A549 (cell line): ENCODE data around the gene EGFL7. TPM values are rescaled to one million over a fixed set of nuclear protein-coding genes. Genes with fewer than 3 reads are reported as not detected.

Source experiments
- ATAC-seq, 2 experiments: fragments of 200-7000 bp in 1 of 2; fragments of >200 bp in 1 of 2; cut with Nextera tagmentation in 1 of 2; cut with Tn5 transposase in 1 of 2; 3 replicates each; pipeline versions ENCODE4 v1.8.0 to v1.9.1; 2018 to 2020; ENCODE audit warnings: mild to moderate bottlenecking in 1 of 2, moderate library complexity in 1 of 2
- CTCF ChIA-PET: fragments of 300-600 bp; sonication (Branson Sonifier 250); formaldehyde crosslinking; extraction: SDS; loops from one replicate; lab custom pipeline; 2021; ENCODE audit warnings: antibody characterized with exemption, inconsistent platforms; lab: Yijun Ruan, JAX
- POLR2A ChIA-PET: fragments of 350-600 bp; formaldehyde crosslinking; extraction: SDS; loops from one replicate; lab custom pipeline; 2021; ENCODE audit warnings: antibody characterized with exemption, inconsistent platforms; lab: Yijun Ruan, JAX
- DNase-seq, 2 experiments: peaks; one replicate each; pipeline versions ENCODE4 v3.0.0 to v3.0.0-alpha.2; 2011 to 2016; ENCODE audit warnings: low read depth in 1 of 2, low spot score in 1 of 2
- FAIRE-seq: peaks from 2 replicates; lab custom pipeline; 2011; peaks lifted over from hg19 to GRCh38; lab: Jason Lieb, UNC
- H3K27ac ChIP-seq, 2 experiments: fragments of >200 bp; sonication (Bioruptor Twin); formaldehyde crosslinking; 3 replicates each; pipeline ENCODE4 v1.5.1; 2016 to 2017
- H3K4me1 ChIP-seq: fragments of >200 bp; sonication (Bioruptor Twin); formaldehyde crosslinking; 3 replicates; pipeline ENCODE4 v1.6.1; 2016
- H3K4me2 ChIP-seq: fragments of >200 bp; sonication (Bioruptor Twin); formaldehyde crosslinking; 3 replicates; pipeline ENCODE4 v1.6.1; 2016
- H3K4me3 ChIP-seq: fragments of >200 bp; sonication (Bioruptor Twin); formaldehyde crosslinking; 3 replicates; pipeline ENCODE4 v1.5.1; 2016
- H3K9me3 ChIP-seq: fragments of >200 bp; sonication (Bioruptor Twin); formaldehyde crosslinking; 3 replicates; pipeline ENCODE4 v1.6.1; 2016
- CEBPB ChIP-seq, 2 experiments: fragments of >200 bp in 1 of 2; sonication (Bioruptor Twin) in 1 of 2; formaldehyde crosslinking in 1 of 2; IDR thresholded peaks; 2 replicates each; pipeline ENCODE4 v1.6.1; 2012 to 2016
- FOSB ChIP-seq: fragments of 250-450 bp; sonication (Bioruptor Pico); IDR thresholded peaks from 2 replicates; pipeline ENCODE4 v1.5.0; 2020; ENCODE audit warnings: mild to moderate bottlenecking, moderate library complexity
- FOSL2 ChIP-seq, 2 experiments: fragments of 450-650 bp in 1 of 2; fragments of >200 bp in 1 of 2; sonication (Bioruptor Twin) in 1 of 2; formaldehyde crosslinking; IDR thresholded peaks; 2 replicates each; pipeline versions ENCODE4 v1.5.0 to v1.6.1; 2016 to 2020; ENCODE audit warnings: mild to moderate bottlenecking in 1 of 2, moderate library complexity in 1 of 2
- HEYL ChIP-seq: fragments of 250-450 bp; sonication (Bioruptor Pico); IDR thresholded peaks from 2 replicates; pipeline ENCODE4 v1.8.0; 2021; ENCODE audit warnings: mild to moderate bottlenecking, moderate library complexity
- HOXB5 ChIP-seq: fragments of 250-450 bp; sonication (Bioruptor Pico); IDR thresholded peaks from 2 replicates; pipeline ENCODE4 v1.5.0; 2020; ENCODE audit warnings: mild to moderate bottlenecking, moderate library complexity
- KDM1A ChIP-seq: fragments of 200-600 bp; sonication (generic); IDR thresholded peaks from 2 replicates; pipeline ENCODE4 v1.6.1; 2016; ENCODE audit warnings: low read depth, mild to moderate bottlenecking
- MAFK ChIP-seq: fragments of 450-650 bp; IDR thresholded peaks from 2 replicates; pipeline ENCODE4 v1.6.1; 2014; ENCODE audit not compliant: partially characterized antibody
- MAZ ChIP-seq: fragments of 150-350 bp; IDR thresholded peaks from 2 replicates; pipeline ENCODE4 v1.6.1; 2014; ENCODE audit warnings: antibody characterized with exemption, low read depth, low read length, borderline replicate concordance
- NPAS2 ChIP-seq: fragments of 250-450 bp; sonication (Bioruptor Pico); IDR thresholded peaks from 2 replicates; pipeline ENCODE4 v1.8.0; 2022; ENCODE audit warnings: mild to moderate bottlenecking, moderate library complexity, borderline replicate concordance
- PHF8 ChIP-seq: fragments of 200-600 bp; sonication (generic); IDR thresholded peaks from 2 replicates; pipeline ENCODE4 v1.6.1; 2016; ENCODE audit warnings: low read depth, mild to moderate bottlenecking, antibody characterized with exemption, moderate library complexity, borderline replicate concordance
- RNF2 ChIP-seq: fragments of 200-600 bp; sonication (generic); IDR thresholded peaks from 2 replicates; pipeline ENCODE4 v1.6.1; 2016; ENCODE audit warnings: low read depth, mild to moderate bottlenecking, antibody characterized with exemption, moderate library complexity, borderline replicate concordance
- SMC3 ChIP-seq: fragments of >200 bp; sonication (Bioruptor Twin); formaldehyde crosslinking; IDR thresholded peaks from 3 replicates; pipeline ENCODE4 v1.6.1; 2018; ENCODE audit warnings: inconsistent platforms
- ZNF302 ChIP-seq: fragments of 250-450 bp; sonication (Bioruptor Pico); IDR thresholded peaks from 2 replicates; pipeline ENCODE4 v1.9.0; 2021; ENCODE audit warnings: inconsistent platforms, mild to moderate bottlenecking, moderate library complexity
- WGBS: methylation state at CpG from one replicate; pipeline ENCODE4 v1.1.6; 2017; ENCODE audit errors: missing lambda C conversion rate; 5-methylcytosine and 5-hydroxymethylcytosine counted together
- polyA plus RNA-seq, 4 experiments: library from polyadenylated mRNA; depleted of rRNA in 3 of 4; stranded (reverse); fragments of >200 nt; fragmentation: RNase III in 1 of 4; extraction: RNeasy Plus Mini Kit Qiagen cat#74134 plus additional on column Dnase treatment in 1 of 4; gene quantifications; 2 replicates in 3 of 4; 3 replicates in 1 of 4; pipeline ENCODE4 v1.2.3, GENCODE V29; 2011 to 2017
- TF ChIP-seq, protein P1 (sequence below): IDR thresholded peaks from 2 replicates; pipeline ENCODE4 v1.6.1; 2012
- TF ChIP-seq, protein P2 (sequence below): fragments of 200-600 bp; sonication (generic); IDR thresholded peaks from 2 replicates; pipeline ENCODE4 v1.6.1; 2016; ENCODE audit warnings: antibody characterized with exemption, mild to moderate bottlenecking, moderate library complexity
- TF ChIP-seq, protein P3 (sequence below): fragments of 150-350 bp; IDR thresholded peaks from 2 replicates; pipeline ENCODE4 v1.6.1; 2014; ENCODE audit warnings: low read depth, mild to moderate bottlenecking, low read length
- TF ChIP-seq, protein P4 (sequence below): fragments of 450-650 bp; IDR thresholded peaks from 2 replicates; pipeline ENCODE4 v1.6.1; 2014; ENCODE audit warnings: antibody characterized with exemption
- TF ChIP-seq, protein P5 (sequence below): fragments of >200 bp; sonication (Bioruptor Twin); formaldehyde crosslinking; IDR thresholded peaks from 3 replicates; pipeline ENCODE4 v1.5.1; 2016
- TF ChIP-seq, protein P6 (sequence below): fragments of 250-450 bp; sonication (Bioruptor Pico); IDR thresholded peaks from 2 replicates; pipeline ENCODE4 v1.5.0; 2021; ENCODE audit warnings: mild to moderate bottlenecking, moderate library complexity, borderline replicate concordance

The EGFL7 gene
- polyA plus RNA-seq, 2 of the 4 experiments (the other 2 are of a cell fraction) = 19.9 to 34.4 TPM

DNA sequence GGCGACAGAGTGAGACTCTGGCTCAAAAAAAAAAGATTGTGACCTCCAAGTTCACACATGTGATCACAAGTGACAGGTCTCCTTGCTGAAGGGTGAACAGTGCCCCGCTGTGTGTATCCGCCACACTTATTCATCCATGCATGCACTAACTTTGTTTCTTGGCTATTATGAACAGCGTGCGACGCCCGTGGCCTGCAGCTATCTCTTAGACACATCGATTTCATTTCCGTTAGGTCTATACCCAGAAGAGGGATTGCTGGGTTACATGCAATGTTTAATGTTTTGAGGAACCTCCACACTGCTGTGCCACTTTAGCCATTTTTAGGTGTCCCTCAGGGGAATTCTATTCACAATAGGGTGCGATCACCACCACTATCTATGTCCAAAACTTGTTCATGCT lies 12.1 kb upstream of the EGFL7 start:
- ATAC-seq (no peak), FAIRE-seq (no peak), DNase-seq (no peak)
- Histone ChIP-seq H3K9me3 (no peaks in the 10 kb centered on the region), H3K4me3 (no peak overlapping the region), H3K27ac (no peak overlapping the region), H3K4me2 (no peak overlapping the region), H3K4me1 (no peaks in the 10 kb centered on the region; the same call in 2 of the 3 replicates)
- 90% methylated on average over 10 of the region's 10 CpGs for WGBS
- POLR2A ChIA-PET = no interaction called here
- CTCF ChIA-PET = interaction anchor here (1.7 to 3.5 kb wide), 5 partner anchors 19 to 165 kb away, joined by 4 to 14 read pairs (median 9); no protein-coding TSS in a partner anchor
- TF ChIP-seq CEBPB (IDR thresholded peaks at IDR 0.05) (no peak), HEYL (CRISPR knock-in tag) (no peak), KDM1A (no peak), FOSL2 (IDR thresholded peaks at IDR 0.05) (no peak), FOSL2 (CRISPR knock-in tag; IDR thresholded peaks at IDR 0.05) (no peak), MAZ (no peak), RNF2 (no peak), SMC3 (no peak), NPAS2 (CRISPR knock-in tag) (no peak), FOSB (CRISPR knock-in tag) (no peak), PHF8 (no peak), ZNF302 (CRISPR knock-in tag) (no peak), MAFK (no peak), HOXB5 (CRISPR knock-in tag) (no peak)
- TF ChIP-seq, protein P1, sequence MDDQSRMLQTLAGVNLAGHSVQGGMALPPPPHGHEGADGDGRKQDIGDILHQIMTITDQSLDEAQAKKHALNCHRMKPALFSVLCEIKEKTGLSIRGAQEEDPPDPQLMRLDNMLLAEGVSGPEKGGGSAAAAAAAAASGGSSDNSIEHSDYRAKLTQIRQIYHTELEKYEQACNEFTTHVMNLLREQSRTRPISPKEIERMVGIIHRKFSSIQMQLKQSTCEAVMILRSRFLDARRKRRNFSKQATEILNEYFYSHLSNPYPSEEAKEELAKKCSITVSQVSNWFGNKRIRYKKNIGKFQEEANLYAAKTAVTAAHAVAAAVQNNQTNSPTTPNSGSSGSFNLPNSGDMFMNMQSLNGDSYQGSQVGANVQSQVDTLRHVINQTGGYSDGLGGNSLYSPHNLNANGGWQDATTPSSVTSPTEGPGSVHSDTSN = no peak
- TF ChIP-seq, protein P2, sequence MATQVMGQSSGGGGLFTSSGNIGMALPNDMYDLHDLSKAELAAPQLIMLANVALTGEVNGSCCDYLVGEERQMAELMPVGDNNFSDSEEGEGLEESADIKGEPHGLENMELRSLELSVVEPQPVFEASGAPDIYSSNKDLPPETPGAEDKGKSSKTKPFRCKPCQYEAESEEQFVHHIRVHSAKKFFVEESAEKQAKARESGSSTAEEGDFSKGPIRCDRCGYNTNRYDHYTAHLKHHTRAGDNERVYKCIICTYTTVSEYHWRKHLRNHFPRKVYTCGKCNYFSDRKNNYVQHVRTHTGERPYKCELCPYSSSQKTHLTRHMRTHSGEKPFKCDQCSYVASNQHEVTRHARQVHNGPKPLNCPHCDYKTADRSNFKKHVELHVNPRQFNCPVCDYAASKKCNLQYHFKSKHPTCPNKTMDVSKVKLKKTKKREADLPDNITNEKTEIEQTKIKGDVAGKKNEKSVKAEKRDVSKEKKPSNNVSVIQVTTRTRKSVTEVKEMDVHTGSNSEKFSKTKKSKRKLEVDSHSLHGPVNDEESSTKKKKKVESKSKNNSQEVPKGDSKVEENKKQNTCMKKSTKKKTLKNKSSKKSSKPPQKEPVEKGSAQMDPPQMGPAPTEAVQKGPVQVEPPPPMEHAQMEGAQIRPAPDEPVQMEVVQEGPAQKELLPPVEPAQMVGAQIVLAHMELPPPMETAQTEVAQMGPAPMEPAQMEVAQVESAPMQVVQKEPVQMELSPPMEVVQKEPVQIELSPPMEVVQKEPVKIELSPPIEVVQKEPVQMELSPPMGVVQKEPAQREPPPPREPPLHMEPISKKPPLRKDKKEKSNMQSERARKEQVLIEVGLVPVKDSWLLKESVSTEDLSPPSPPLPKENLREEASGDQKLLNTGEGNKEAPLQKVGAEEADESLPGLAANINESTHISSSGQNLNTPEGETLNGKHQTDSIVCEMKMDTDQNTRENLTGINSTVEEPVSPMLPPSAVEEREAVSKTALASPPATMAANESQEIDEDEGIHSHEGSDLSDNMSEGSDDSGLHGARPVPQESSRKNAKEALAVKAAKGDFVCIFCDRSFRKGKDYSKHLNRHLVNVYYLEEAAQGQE = no peak
- TF ChIP-seq, protein P3, sequence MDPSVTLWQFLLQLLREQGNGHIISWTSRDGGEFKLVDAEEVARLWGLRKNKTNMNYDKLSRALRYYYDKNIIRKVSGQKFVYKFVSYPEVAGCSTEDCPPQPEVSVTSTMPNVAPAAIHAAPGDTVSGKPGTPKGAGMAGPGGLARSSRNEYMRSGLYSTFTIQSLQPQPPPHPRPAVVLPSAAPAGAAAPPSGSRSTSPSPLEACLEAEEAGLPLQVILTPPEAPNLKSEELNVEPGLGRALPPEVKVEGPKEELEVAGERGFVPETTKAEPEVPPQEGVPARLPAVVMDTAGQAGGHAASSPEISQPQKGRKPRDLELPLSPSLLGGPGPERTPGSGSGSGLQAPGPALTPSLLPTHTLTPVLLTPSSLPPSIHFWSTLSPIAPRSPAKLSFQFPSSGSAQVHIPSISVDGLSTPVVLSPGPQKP = no peak
- TF ChIP-seq, protein P4, sequence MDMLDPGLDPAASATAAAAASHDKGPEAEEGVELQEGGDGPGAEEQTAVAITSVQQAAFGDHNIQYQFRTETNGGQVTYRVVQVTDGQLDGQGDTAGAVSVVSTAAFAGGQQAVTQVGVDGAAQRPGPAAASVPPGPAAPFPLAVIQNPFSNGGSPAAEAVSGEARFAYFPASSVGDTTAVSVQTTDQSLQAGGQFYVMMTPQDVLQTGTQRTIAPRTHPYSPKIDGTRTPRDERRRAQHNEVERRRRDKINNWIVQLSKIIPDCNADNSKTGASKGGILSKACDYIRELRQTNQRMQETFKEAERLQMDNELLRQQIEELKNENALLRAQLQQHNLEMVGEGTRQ = no peak
- TF ChIP-seq, protein P5, sequence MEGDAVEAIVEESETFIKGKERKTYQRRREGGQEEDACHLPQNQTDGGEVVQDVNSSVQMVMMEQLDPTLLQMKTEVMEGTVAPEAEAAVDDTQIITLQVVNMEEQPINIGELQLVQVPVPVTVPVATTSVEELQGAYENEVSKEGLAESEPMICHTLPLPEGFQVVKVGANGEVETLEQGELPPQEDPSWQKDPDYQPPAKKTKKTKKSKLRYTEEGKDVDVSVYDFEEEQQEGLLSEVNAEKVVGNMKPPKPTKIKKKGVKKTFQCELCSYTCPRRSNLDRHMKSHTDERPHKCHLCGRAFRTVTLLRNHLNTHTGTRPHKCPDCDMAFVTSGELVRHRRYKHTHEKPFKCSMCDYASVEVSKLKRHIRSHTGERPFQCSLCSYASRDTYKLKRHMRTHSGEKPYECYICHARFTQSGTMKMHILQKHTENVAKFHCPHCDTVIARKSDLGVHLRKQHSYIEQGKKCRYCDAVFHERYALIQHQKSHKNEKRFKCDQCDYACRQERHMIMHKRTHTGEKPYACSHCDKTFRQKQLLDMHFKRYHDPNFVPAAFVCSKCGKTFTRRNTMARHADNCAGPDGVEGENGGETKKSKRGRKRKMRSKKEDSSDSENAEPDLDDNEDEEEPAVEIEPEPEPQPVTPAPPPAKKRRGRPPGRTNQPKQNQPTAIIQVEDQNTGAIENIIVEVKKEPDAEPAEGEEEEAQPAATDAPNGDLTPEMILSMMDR = no peak
- TF ChIP-seq, protein P6, sequence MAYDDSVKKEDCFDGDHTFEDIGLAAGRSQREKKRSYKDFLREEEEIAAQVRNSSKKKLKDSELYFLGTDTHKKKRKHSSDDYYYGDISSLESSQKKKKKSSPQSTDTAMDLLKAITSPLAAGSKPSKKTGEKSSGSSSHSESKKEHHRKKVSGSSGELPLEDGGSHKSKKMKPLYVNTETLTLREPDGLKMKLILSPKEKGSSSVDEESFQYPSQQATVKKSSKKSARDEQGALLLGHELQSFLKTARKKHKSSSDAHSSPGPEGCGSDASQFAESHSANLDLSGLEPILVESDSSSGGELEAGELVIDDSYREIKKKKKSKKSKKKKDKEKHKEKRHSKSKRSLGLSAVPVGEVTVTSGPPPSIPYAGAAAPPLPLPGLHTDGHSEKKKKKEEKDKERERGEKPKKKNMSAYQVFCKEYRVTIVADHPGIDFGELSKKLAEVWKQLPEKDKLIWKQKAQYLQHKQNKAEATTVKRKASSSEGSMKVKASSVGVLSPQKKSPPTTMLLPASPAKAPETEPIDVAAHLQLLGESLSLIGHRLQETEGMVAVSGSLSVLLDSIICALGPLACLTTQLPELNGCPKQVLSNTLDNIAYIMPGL (CRISPR knock-in tag) = no peak
